IPS-NIHi7 (cell line): Measurements from ENCODE around the gene CD40.
A peak's percentile ranks its signal among the peaks of the same experiment; 100 is the strongest.
"Not testable (repeated sequence)": the region's sequence is repeated elsewhere in the genome, so short reads cannot be mapped to it uniquely, and the experiment has no call there.

Experiments used
- DNase-seq: peaks from one replicate; pipeline ENCODE4 v3.0.0; 2012; ENCODE audit warnings: mixed read lengths; ENCODE audit errors: extremely low spot score

The CD40 gene

DNA sequence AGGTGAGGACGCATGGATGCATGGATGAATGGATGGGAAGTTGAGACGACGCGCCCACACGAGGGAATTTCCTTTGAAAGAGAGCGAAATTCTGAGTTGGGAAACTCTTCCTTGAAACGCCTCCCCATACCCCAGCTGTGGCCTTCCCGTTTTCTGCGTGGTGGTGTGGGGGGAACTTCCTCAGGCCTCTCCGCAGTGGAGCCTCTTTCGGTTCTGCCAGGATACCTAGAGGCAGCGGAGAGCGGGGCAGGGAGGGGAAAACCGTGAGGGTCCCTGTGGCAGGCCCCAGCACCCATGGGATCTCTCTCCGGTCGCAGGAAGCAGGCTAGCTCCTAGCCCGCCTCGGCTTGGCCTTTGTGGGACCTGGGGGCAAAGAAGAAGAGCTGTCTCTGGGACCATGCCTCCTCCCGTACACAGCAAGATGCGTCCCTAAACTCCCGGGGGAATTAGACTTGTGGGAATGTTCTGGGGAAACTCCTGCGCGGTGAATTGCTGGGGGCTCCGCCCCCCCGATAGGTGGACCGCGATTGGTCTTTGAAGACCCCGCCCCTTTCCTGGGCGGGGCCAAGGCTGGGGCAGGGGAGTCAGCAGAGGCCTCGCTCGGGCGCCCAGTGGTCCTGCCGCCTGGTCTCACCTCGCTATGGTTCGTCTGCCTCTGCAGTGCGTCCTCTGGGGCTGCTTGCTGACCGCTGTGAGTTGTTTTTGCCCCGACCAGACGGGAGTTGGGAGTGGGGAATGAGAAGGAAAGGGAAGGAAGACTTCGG lies at the start of gene CD40:
CD40 (plus strand) TSS at position 611 of the 764 bp plus-strand sequence; CDS start at position 641, 30 bp downstream.
- peak; percentile 99 for DNase-seq

GRCh38 chr20:46070215-46070900 lies 47.8 kb upstream of the CD40 start:
- DNase-seq: no peak

DNA sequence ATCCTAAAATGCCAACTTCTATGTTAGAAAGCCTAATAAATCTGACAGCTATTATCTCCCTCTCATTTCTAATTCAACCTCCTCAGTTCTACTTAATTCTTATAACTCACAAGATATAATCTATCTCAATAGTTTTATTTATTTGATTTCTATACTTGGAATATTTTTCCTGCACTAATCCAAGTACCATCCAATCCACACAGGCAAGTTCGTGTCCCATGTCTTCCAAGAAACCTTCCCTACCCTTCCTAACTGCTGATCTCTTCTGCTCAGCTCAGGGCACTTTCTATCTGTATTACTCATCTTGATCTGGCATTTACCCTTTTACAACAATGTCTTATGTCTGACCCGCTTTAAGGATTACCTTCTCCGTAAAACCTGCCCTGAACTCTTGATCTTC lies 46.5 kb upstream of the CD40 start:
- no peak for DNase-seq

DNA sequence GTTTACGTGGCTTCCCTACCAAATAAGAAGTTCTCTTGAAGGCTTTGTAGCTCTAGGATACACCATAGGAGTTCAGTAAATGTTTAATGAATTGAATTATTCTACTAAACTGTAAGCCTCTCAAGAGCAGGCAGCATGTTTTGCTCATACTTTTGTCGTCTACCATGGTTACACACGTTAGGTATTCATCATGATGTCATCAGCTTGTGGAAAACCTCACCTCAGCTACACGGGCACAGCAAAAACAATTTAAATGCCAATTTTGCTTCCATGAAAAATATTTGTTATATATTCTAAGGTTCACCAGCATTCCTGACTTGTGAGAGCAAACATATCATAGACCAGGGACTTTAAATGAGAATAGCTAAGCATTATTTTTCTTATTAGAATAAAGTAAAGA lies 45.1 kb upstream of the CD40 start:
- no peak for DNase-seq

GRCh38 chr20:46073443-46073842 lies 44.7 kb upstream of the CD40 start:
- no peak for DNase-seq

GRCh38 chr20:46074006-46074405 lies 44.1 kb upstream of the CD40 start:
- DNase-seq: no peak

DNA sequence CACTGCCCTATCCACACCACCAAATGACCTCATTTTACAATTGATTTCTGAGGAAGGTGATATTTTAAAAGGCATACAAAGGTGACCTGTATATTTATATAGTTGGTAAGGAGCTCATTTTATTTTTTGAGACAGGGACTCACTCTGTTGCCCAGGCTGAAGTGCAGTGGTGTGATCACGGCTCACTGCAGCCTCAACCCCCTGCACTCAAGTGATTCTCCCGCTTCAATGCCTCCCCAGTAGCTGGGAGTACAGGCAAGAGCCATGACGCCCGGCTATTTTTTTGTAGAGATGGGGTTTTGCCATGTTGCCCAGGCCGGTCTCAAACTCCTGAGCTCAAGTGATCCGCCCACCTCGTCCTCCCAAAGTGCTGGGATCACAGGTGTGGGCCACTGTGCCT lies 41.3 kb upstream of the CD40 start:
- DNase-seq: no peak

GRCh38 chr20:46077642-46078305 lies 40.3 kb upstream of the CD40 start:
- DNase-seq: no peak

GRCh38 chr20:46078954-46079353 lies 39.2 kb upstream of the CD40 start:
- no peak for DNase-seq

- DNase-seq: no peak
Observed at GRCh38 chr20:46081074-46081473, 37.0 kb upstream of the CD40 start.

- DNase-seq: no peak
Observed at GRCh38 chr20:46083101-46083500, 35.0 kb upstream of the CD40 start.

DNA sequence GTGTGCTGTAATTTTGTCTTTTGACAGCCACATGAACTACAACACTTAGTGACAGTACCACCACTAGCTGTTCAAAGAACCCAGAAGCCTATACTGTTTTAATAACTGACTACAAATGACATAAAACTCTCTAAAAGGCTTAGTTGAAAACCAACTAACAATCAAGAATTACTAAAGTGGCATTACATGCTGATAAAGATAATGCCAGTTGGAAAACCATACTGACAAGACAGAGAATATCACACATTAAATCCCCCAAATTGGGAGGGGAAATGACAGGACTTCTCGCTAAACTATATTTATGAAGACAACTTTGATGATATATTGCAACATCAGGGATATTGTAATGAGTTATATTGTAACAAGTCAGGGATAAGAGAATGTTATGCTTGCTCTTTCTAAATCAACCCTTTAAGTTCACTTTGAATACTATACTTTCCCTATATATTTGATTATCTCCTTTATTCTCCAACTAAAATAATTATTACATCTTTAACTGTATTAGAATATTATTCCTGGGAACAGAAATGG lies 34.5 kb upstream of the CD40 start:
- no peak for DNase-seq

- no peak for DNase-seq
Observed at GRCh38 chr20:46084805-46085178, 33.3 kb upstream of the CD40 start.

DNA sequence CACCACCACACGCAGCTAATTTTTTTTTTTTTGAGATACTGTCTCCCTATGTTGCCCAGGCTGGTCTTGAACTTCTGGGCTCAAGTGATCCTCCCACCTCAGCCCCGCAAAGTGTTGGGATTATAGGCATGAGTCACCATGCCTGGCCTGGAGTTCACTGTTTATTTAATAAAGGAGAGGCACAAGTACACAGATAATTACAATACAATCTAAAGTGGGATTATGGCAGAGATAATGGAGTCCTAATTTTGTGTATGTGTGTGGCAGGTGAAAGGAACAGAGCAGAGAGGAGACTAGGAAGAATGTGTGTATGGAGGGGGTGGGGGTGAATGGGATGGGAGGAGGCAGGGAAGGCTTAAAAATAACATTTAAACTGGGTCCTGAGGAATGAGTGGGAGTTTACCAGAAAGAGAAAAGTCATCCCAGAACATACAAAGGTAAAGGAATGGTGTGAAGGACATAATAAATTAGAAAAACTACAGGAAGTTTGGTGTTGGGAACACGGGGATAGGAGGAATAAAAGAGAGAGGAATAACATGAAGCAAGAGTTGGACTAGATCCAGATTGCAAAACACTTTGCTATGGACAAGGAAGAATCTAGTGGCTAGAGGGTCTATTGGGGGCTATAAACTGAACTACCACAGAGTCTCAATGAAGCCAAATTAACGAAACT lies 32.8 kb upstream of the CD40 start:
- DNase-seq: no peak

- no peak for DNase-seq
Observed at GRCh38 chr20:46087161-46087560, 31.0 kb upstream of the CD40 start.

- DNase-seq: no peak
Observed at GRCh38 chr20:46088409-46089166, 29.5 kb upstream of the CD40 start.

DNA sequence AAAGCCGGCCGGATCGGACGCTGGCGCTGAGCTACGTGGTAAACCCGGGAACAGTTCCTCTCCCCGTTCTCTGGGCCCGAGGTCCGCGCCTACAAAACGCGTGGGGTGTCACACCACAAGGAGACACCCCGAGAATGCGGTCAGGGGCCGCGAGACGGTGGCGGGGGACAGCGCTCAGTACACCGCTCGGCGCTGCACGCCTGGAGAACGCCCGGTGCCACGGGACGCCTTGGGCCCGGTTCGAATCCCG lies 29.0 kb upstream of the CD40 start:
- peak; percentile 41 for DNase-seq

GRCh38 chr20:46089417-46090388 lies 28.4 kb upstream of the CD40 start, which contains the start of gene NCOA5:
TSS of gene NCOA5 (minus strand) at chr20:46089962. CDS start at chr20:46079424, 10,538 bp downstream.
- peak; percentile 97 for DNase-seq

DNA sequence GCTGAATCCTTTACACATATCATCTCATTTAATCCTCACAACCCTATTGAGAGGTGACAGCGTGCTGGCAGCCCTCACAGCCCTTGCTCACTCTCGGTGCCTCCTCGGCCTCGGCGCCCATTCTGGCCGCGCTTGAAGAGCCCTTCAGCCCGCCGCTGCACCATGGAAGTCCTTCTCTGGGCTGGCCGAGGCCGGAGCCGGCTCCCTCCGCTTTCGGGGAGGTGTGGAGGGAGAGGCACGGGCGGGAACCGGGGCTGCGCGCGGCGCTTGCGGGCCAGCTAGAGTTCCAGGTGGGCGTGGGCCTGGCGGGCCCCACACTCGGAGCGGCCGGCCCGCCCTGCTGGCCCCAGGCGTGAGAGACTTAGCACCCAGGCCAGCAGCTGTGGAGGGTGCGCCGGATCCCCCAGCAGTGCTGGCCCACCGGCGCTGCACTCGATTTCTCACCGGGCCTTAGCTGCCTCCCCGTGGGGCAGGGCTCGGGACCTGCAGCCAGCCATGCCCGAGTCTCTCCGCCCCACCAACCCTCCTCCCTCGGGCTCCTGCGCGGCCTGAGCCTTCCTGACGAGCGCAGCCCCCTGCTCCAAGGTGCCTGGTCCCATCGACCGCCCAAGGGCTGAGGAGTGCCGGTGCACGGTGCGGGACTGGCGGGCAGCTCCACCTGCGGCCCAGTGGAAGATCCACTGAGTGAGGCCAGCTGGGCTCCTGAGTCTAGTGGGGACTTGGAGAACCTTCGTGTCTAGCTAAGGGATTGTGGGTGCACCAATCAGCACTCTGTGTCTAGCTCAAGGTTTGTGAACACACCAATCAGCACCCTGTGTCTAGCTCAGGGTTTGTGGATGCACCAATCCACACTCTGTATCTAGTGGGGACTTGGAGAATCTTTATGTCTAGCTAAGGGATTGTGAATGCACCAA lies 26.2 kb upstream of the CD40 start:
- not testable (repeated sequence) for DNase-seq
